ENCODE data around the gene ZNF783.
"Not testable (repeated sequence)": the region's sequence is repeated elsewhere in the genome, so short reads cannot be mapped to it uniquely, and the experiment has no call there.

Gene ZNF783

DNA sequence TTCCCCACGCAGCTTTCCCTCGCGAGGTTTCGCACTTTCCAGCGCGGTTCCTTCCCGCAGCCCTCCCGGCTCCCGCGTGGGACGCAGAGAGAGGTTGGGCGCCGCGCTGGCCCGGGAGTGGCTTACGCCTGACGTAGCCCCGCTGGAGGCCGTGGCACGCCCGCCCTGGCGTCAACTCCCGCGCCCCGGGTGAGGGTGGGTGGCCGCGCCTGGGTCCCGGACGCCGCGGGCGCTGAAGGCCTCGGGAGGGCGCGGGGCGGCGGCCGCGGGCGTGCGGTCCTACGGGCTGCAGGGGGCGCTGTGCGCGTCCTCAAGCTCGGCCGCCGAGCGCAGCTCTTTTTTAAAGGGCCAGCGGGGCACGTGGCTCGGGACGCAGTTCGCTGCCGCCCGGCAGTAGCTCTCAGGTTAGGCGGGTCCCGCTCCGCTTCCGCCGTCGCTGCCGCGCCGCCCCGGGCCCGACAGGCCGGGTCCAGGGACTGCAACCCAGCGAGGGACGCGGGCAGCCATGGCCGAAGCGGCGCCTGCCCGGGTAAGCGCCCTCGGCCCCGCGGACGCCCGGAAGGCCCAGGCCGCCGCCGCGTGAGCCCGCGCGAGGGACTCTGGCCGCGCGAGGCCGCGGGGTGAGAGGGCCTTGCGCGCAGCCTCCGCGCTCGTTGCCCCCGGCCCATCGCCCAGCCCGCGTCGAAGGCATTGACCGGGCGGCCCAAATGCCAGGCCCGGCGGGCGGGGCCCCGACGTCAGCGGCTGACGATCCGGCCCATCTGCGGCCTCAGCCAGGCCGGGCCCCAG is at the start of gene ZNF783:
Gene ZNF783, plus strand, starts transcription at position 368 of the 789 bp plus-strand sequence. Its CDS starts 138 bp downstream, at position 506.
- DNase-seq, result peak; percentile 87

DNA sequence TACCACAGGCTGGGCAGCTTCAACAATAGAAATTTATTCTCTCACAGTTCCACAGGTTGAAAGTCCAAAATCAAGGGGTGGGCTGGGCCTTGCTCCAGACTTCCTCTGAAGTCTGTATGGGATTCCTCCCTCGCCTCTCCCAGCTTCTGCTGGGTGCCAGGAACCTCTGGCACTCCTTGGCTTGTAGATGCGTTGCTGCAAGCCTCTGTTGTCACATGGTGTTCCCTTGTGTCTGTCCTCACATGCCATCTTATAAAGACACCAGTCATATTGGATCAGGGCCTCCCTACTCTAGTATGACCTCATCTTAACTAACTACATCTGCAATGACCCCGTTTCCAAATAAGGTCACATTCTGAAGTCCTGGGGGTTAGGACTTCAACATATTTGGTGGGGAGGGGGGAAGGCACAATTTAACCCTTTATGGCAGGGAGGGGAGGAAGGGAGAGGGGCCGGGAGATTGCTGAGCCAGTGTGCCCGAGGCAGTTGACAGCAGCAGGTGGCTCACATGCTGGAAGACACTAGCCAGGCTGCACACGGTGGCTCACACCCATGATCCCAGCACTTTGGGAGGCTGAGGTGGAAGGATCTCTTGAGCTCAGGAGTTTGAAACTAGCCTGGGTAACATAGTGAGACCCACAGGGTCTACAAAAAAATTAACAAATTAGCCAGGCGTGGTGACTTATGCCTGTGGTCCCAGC is 47.8 kb upstream of the ZNF783 start:
- DNase-seq, result no peak

DNA sequence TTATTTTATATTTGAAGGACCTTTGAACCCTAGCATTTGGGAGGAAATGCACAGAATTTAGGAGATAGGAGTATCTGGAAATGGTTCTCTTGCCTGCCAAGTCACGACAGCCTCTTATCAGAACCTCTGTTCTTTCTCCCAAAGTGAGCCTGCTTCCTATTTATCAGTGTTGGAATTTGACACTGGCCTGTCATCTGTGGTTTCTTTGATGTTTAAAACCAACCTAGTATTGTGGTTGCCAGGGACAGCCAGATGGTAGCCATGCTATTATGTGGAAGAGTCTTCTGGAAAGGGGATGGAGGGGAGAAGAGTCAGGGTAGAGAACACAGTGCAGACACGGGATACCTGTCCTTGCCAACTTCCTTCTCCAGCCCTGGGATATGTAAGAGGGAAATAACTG is 45.6 kb upstream of the ZNF783 start:
- no peak for DNase-seq

DNA sequence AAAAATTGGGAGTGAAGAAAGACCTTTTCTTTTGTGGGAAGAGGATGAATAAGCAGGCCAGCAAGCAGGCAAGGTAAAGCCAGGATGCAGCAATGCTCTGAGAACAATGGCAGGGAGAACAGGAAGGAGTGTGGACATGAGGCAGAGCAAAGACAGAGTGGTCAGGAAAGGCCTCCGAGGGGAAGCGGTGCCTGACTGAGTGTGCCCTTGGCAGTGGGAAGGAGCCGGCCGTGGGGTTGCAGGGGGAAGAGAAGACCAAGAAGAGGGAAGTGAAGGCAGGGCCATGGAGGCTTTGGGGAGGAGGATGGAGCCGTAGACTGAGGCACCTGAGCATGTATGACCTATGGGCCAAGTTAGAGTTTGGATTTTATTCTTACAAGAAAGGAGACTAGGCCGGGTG is 44.4 kb upstream of the ZNF783 start:
- no peak for DNase-seq

DNA sequence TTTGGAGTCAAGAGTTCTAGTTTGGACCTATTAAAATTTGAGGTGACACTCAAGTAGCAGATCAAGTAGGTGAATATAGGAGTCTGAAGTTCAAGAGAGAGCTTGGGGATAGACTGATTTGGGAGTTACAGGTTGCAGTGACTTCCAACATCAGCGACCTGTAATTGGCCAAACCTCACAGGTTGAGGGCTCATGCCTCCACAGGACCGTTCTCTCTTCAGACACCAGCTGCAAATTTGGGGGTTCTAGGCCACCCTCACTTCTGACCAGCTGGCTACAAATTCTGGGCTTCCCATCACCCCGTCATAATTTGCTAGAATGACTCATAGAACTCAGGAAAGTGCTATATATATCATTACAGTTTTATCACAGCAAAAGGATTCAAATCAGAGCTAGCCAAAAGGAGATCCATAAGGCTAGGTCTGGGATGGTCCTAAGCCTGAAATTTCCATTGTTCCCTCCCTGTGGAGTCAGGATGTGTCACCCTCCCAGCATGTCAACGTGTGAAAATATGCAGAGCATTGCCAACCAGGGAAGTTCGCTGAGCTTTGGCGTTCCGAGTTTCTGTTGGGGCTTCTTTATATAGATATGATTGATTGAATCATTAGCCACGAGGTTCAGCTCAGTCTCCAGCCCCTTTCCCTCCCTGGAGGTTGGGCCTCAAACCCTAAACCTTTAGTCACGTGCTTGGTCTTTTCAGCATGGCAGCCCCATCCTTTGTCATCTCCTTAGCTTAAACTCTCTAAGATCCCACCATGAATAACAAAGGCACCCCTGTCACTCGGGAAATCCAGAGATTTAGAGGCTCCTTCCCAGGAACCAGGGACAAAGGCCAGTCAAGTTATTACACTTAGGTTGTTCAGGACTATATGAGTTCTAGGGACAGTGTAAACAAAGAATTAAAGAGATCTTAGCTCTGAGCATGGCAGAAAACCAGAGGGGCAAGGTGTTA is 43.3 kb upstream of the ZNF783 start:
- no peak for DNase-seq

DNA sequence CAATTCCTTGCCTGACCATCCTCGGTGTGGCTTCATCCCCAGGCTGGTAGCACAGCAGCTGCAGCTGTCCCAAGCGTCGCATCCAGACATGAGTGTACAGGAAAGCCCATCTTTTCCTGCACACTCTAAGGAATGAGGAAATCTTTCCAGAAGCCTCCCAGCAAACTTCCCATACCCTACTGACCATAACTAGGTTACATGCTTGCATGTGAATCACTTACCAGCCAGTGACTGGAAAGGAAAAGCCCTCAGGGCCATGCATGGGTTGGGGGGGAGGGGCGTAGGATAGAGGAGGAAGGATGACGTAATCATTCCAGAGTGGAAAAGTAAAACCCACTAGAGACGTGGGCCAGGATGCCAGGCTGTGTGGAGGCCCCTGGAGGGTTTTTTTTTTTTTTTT is 41.5 kb upstream of the ZNF783 start:
- DNase-seq, result no peak

DNA sequence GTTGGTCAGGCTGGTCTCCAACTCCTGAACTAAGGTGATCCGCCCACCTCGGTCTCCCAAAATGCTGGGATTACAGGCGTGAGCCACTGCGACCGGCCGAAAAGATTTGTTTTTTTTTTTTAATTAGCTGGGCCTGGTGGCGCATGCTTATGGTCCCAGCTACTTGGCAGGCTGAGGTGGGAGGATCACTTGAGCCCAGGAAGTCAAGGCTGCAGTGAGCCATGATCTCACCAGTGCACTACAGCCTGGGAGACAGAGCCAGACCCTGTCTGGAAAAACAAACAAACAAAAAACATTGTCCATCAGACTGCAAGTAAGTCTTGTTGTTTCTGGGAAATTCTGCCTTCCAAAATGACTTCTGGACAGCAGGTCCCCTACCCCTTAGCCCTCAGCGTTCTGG is 38.8 kb upstream of the ZNF783 start:
- DNase-seq, result no peak

DNA sequence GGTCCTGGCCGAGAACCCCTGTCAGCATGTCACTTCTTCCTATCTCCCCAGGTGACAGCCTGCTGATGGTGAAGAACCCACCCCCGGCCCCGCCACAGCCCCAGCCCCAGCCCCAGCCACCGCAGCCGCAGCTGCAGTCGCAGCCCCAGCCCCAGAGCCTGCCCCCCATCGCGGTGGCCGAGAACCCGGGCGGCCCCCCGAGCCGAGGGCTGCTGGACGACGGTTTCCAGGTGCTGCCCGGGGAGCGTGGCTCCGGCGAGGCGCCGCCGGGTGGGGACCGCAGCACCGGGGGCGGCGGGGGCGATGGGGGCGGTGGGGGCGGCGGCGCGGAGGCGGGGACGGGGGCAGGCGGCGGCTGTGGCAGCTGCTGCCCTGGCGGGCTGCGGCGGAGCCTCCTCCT is 38.2 kb upstream of the ZNF783 start:
- no peak for DNase-seq

DNA sequence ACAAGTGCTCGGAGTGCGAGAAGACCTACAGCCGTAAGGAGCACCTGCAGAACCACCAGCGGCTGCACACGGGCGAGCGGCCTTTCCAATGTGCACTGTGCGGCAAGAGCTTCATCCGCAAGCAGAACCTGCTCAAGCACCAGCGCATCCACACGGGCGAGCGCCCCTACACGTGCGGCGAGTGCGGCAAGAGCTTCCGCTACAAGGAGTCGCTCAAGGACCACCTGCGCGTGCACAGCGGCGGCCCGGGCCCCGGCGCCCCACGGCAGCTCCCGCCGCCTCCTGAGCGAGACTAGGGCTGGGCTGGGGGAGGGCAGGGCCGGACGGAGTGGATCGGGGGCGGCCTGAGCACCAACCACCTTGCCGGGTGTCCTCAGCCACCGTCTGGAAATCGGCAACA is 37.6 kb upstream of the ZNF783 start:
- DNase-seq, result no peak

DNA sequence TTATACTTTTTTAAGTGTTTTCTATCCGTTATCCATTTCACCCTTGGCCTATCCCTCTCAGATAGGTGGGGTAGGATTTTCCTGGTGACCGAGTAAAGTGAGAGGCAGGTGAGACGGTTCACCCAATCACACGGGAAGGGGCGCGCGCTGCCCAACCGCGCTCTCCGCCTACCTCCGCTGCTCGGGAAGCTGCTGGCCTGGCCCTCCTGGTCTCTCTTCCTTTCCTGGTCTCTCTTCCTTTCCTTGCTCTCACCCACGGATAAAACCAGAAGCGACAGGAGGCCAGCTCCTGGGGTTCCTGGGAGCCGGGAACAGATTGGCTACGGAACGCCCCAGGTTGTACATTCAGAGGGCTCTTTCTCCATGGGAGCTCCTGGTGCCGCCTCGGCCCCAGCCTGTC is 36.9 kb upstream of the ZNF783 start:
- no peak for DNase-seq

DNA sequence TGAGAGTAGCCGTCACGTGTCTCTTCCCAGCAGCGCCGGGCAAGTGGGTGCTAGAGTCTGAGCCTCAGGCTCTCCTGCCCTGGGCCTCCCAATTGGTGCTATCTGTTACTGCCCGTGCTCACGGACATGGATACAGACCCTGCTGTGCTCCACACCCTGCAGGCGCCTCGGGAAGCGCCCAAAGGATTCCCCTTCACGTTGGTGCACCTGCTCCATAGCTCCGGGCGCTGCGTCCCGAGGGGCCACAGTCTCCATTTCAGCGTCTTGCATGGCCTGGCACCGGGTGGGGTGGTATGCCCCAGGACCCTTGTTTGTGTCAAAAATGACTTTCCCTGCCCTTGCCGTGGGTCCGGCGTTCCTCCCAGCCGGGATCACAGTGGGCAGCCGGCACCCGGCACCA is 36.3 kb upstream of the ZNF783 start:
- no peak for DNase-seq

DNA sequence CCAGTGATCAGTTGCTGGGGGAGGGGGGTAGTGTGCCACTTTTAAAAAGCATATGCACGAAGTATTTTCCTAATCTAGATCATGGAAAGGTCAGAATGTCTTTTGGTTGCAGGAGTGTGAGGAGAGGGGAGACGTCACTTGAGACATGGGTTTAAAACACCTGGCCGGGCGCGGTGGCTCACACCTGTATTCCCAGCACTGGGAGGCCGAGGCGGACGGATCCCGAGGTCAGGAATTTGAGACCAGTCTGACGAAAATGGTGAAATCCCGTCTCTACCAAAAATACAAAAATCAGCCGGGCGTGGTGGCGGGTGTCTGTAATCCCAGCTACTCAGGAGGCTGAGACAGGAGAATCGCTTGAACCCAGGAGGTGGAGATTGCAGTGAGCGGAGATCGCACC is 35.6 kb upstream of the ZNF783 start:
- not testable (repeated sequence) for DNase-seq

DNA sequence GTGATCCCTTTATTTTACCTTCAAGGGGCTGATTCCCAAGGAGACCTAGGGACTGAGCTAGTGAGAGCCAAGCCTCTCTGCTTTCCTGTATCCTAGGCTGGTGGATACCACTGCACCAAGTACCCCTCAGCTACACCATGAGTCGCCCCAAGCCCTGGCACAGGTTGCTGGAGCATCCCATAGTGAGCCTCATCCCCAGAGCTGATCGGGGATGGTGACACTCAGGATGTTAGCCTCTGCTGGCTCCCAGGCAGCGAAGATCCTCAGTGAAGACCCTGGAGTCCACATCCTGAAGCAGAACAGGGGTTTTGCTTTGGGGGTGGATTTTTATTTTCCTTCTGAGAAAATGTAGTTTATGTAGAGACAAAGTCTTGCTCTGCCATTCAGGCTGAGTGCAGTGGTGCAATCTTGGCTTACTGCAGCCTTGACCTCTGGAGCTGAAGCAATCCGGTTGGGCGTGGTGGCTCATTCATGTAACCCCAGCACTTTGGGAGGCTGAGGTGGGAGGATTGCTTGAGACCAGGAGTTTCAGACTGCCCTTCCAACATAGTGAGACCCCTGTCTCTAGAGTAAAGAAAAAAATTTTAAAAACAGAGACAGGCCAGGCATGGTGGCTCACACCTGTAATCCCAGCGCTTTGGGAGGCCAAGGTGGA is 35.0 kb upstream of the ZNF783 start:
- DNase-seq, result no peak

DNA sequence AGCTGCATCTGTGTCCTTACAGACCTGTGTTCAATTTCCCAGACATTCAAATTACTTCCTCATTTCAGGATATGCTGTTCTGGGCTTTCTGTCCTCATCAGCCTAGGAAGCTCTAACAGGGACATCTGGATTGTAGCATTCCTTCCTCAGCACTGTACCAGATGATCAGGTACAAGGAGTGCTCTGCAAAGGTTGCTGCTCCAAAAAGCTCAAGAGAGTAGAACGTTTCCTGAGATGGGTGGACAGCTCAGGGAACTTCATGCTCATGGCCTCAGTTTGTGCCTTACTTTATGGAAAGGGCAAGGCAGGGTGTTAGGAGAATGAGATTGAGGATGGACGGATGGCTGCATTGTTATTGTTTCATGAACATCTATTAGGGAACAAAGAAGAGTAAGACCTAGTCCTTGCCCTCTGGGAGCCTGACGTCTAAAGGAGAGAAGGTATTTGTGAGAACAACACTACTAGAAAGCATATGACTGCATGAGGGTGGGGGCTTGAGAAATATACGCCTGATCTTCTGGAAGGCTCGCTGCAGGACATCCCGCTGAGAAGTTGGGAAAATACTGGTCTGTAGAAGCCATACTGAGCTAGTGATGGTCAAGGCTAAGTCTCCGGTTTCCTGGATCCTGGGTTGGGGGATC is 33.0 kb upstream of the ZNF783 start:
- DNase-seq, result no peak

DNA sequence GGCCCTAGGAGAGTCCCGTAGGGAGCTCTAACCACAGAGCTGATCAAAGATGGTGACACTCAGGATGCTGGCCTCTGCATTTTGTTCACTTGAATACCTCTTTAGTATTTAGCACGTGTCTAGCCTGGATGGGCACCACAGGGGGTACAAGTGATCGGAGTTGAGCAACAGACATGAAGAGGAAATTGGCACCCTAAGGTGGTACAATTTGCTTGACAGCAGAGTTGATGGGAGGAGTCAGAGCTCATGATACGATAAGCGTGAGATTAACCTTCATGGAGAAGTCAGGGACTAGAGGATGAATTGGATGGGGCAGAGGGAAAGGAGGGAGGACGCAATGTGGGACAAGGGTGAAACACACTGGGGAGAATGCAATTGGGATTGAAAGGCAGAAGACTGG is 32.5 kb upstream of the ZNF783 start:
- no peak for DNase-seq

DNA sequence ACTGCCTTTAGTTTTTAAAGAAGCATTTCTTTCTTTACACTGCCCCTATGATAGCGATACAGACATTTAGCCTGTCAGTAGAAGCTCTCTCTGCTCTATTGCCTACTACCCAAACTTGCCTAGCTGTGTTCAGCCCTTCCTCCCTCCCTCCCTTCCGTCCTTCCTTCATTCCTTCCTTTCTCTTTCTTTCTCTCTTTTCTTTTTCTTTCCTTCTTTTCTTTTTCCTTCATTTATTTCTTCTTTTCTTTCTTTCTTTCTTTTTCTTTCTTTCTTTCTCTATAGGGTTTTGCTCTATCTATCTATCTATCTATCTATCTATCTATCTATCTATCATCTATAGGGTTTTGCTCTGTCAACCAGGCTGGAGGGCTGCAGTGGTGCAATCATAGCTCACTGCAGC is 29.6 kb upstream of the ZNF783 start:
- DNase-seq, result no peak

DNA sequence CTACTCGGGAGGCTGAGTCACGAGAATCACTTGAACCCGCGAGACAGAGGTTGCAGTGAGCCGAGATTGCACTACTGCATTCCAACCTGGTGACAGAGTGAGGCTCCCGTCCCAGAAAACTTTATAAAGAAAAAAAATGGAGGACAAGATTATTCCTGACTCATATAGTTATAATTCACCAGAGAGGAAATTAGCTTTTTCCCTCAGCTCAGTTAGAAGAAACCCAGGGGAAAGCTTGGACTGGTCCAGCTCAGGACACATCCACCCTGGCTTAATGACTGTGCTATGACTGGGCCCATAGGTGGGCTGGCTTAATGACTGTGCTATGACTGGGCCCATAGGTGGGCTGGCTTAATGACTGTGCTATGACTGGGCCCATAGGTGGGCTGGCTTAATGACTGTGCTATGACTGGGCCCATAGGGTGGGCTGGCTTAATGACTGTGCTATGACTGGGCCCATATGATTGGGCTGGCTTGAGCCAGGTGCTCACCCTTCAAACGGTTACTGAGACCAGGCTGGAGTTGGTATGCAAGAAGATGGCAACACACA is 28.3 kb upstream of the ZNF783 start:
- DNase-seq, result not testable (repeated sequence)

DNA sequence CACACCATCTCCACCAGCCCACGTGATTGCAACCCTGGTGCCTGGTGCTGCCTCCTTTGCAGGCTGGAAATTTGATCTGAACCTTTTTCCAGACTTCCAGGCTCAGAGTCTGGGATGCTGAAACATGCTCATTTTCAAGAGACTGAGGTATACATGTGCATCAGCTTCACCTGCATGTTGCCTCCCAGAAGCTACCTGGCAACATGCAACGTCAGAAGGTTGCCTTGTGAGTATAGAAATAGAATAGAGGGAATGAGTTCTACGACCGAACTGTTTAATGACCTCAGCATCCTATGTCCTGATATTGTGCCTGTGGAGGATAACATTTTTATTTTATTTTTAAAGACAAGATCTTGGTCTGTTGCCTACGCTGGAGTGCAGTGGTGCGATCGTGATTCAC is 24.5 kb upstream of the ZNF783 start:
- DNase-seq, result no peak

DNA sequence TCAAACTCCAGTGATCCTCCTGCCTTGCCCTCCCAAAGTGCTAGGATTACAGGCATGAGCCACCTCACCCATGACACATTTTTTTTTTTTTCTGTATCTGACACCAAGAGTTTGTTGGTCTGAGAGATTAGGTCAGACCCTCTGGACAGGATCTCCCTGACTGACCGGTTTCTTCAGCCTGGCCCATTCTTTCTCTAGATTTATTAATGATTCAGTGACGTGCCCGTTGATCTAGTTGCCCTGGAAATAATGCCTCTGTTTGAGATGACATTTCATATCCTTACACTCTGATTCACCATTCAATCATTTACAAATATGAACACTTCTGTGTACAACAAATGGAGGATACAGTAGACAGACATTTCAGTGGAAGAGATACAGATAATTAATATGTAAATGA is 23.9 kb upstream of the ZNF783 start:
- no peak for DNase-seq

DNA sequence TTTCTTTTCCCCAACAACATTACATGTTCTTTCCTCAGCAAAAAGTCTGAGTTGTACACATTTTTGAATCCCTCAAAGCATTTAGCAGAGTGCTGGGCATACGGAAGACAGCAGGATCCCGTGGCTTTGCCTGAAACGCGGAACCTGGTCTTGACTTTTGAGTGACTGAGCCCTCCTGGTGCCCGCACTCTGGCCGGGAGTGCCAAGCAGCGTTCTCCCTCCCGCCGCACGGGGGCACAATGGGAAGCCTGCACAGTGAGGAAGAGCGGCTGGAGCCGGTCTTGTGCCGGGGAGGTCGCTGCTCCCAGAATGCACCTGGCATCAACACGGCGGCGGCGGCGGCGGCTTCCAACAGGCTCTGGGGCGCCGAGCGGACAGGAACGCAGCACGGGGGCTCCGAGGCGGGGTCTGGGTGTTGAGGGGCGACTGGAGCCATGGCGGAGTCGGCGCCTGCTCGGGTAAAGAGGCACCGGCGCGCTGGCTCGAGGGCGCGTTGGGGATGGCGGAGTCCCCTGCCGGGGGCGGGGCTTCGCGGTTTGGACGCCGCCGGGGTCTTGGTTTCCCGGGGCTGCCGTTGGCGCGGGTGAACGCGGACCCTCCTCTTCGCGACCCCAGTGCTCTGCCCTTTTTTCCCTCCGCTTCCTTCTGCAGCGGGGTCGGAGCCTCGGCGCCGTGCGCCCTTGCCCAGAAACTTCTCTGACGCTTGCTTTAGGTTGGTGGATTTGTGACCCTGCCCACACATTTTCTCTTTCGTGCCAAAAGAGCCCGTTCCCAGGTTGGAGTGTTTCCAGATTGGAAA is 22.5 kb upstream of the ZNF783 start, which contains the start of gene ZNF212:
Gene ZNF212, plus strand, starts transcription at position 307 of the 799 bp plus-strand sequence. Its CDS starts 128 bp downstream, at position 435.
- DNase-seq, result peak; percentile 86

DNA sequence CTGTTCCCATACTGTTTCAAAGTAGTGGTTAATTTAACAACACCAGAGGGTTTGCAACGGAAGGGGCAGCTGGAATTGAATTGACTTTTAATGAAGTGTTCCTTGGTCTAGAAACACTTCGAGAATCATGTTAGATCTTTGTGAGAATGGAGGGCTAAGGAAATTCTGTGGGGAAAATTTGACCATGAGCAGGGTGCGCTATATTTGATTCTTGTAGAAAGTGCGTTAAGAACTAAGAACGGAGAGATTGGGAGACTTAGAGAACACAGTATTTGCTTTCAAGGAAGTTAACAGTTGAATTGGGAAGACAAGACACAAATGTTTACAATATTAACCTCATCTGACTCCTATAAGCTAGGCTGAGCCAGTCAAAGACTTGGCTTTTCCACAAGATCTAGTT is 21.4 kb upstream of the ZNF783 start:
- DNase-seq, result no peak

Measured in activated CD4-positive, CD25-positive, alpha-beta regulatory T cell treated with anti-CD3 and anti-CD28 coated beads, Interleukin-2, amount 50 U/mL, for 72 hours (primary cell).